HG02588 (cell line): ENCODE measurements around the gene RPS21.
"Not testable (repeated sequence)": the region's sequence is repeated elsewhere in the genome, so short reads cannot be mapped to it uniquely, and the experiment has no call there.

ENCODE experiments used
- ATAC-seq: cut with Tn5 transposase; IDR thresholded peaks from one replicate; pipeline ENCODE4 v1.9.1; 2021; ENCODE audit warnings: mild to moderate bottlenecking, moderate library complexity; ENCODE audit not compliant: unreplicated experiment

RPS21 gene

GRCh38 chr20:62363920-62364851 lies 22.7 kb upstream of the RPS21 start:
- ATAC-seq, result no peak

DNA sequence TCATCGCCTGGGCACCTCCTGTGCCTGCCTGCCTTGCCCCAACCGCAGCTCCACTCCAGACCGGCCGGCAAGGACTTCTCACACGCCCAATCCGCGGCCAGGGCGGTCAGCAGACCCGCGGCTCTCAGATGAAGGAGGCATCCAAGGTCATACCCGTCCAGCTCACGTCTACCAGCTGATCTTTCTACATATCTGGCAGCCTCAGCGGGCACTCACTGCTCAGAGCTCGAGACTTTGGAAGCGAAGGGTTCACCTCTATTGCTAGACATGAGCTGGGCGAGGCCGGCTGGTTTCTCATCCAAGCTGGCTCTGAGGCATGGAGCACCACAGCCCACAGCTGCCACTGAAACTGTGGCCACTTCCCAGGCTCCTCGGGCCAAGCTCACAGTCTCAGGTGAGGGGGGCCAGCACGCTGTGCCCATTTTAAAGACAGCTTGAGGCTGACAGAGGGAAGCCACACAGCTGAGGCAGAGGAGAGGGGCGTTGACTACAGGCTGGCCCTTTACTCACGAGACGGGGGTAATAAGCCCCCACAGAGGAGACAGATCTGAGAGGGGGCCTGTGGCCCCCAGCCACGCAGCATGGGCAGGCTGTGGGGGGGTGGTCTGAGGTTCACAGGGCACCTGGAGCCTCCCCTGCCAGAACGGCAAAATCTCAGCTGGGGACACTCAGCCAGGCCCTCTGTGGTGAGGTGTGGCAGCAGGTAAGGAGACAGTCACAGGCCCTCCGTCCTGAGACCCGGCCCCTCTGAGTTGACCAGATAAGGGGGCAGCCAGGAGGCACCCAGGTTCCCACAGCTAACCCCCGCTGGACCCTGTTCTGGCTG lies 21.8 kb upstream of the RPS21 start:
- no peak for ATAC-seq

GRCh38 chr20:62365814-62366369 lies 21.0 kb upstream of the RPS21 start:
- ATAC-seq, result no peak

GRCh38 chr20:62366370-62367135 lies 20.4 kb upstream of the RPS21 start:
- ATAC-seq, result no peak

- ATAC-seq, result no peak
These were observed 19.7 kb upstream of the RPS21 start, which contains the start of gene LAMA5 for GRCh38 chr20:62367136-62367632. Gene LAMA5, minus strand, starts transcription at chr20:62367312. Its CDS starts 67 bp downstream, at chr20:62367245.

- ATAC-seq, result no peak
These were observed 19.1 kb upstream of the RPS21 start for GRCh38 chr20:62367633-62368391.

DNA sequence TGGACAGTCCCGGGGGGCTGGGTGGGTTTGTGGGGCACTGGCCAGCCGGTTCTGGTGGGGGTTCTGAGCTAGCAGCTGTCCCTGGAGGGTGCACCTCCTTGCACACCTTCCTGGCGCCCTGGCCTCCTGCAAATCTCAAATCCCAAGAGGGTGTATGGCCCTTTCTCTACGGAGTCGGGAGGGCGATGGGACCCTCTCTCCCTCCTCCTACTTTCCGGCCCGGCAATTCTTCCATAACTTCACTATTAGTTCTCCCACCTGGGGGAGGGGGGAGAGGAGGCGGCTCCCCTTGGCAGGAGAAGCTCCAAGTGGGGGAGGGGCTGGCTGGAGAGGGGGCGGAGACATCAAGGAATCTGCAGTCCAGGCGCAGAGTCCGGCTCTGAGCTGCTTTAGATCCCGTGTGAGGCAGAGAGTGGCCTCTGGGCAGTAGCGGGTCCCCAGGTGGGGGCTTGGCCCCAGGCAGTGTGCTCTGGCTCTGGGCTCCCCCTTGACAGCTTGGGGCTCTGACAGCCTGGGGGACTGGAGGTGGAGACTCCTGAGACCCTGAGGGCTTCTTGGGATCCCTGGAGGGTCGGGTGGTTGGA lies 18.4 kb upstream of the RPS21 start:
- ATAC-seq, result no peak

GRCh38 chr20:62368976-62369814 lies 17.7 kb upstream of the RPS21 start:
- no peak for ATAC-seq

GRCh38 chr20:62369815-62370114 lies 17.1 kb upstream of the RPS21 start:
- ATAC-seq, result no peak

DNA sequence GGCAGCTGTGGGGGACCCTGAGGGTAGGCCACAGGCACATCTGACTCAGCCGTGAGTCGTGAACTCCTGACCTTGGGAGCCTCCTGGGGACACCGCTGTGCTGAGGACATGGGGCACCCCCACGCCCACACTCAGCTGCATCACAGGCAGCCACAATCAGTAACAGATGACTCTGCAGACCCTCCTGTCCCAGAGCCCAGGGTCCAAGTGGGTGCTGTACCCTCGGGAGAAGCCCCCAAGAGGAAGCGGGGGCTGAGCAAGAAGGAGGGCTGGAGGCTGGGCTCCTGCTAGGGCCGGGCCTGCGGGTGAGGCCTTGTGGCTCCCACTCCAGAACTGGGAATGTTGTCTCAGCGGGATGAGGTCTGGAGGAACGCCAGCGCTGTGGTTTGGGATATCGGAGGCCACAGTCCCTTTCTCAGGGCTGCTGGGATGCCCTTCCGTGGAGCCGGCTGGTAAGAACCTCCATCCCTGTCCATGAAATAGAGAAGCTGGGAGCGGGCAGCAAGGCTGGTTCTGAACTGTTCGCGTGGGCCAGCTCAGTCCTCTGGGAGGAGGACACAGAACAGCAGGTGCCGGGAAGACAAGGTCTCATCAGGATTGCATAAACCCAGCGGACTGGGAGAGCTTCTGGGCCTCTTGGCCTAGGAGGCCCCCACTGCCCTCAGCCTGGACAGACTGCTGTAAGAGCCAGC lies 16.6 kb upstream of the RPS21 start:
- no peak for ATAC-seq

- no peak for ATAC-seq
These were observed 15.9 kb upstream of the RPS21 start for GRCh38 chr20:62370807-62371587.

GRCh38 chr20:62371588-62372041 lies 15.3 kb upstream of the RPS21 start:
- no peak for ATAC-seq

DNA sequence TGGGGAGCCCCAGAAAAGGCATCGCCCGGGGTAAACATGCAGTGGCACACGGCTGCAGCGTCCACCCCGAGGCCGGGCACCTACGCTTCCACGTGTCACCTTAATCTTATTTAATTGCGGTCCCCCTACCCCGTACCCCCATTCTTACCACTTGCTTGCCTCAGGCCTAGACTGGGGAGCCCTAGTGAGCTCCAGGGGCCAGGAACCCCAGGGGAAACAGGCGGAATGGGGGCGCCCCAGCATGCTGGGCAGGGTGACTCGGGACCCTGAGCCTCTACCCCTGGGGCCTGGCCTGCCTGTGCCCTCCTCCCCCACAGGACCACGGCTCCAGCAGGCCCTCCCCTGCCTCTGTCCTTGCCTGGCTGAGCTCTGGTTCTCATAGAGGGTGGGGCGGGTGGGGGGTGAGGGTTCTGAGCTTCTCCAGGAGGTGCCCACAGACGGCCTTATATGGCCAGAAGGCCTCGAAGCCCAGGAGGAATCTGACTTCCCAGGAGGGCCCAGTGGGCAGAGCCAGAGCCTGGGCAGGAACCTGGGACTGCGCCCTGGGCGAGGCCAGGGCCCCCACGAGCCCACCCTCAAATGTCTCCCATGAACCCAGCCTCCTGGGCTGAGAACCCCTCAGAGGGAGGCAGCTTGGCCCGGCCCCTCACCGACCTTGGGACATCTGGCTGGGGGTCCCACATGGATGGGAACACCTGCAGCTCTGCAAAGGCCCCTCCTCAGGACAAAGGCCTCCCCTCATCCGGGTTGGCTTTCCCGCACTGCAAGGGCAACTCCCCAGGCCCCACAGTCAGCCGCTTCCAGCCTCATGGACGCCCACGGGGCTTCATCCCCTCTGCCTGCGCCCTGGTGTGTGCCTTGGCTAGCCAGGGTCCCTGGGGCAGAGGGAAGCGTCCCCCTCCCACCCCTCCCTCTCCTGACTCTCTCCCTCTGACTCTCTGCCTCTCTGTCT lies 14.6 kb upstream of the RPS21 start:
- ATAC-seq, result no peak

DNA sequence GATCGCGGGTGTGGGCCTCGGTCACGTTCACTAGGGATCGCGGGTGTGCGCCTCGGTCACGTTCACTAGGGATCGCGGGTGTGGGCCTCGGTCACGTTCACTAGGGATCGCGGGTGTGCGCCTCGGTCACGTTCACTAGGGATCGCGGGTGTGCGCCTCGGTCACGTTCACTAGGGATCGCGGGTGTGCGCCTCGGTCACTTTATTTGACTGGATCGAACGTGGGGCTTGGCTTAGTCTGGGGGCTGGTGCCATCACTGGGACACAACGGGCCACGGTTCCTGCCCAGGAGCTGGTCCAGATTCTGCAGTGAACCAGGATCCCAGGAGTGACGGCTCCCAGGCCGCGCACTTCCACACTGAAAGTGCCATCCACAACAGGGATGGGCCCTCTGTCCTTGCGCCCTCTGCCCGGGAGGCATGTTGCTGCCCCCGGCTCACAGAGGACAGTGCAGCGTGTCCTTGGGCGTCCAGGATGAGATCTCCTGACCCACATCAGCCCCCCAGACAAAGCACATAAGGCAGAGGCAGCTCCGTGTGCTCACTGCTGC lies 13.2 kb upstream of the RPS21 start:
- not testable (repeated sequence) for ATAC-seq

DNA sequence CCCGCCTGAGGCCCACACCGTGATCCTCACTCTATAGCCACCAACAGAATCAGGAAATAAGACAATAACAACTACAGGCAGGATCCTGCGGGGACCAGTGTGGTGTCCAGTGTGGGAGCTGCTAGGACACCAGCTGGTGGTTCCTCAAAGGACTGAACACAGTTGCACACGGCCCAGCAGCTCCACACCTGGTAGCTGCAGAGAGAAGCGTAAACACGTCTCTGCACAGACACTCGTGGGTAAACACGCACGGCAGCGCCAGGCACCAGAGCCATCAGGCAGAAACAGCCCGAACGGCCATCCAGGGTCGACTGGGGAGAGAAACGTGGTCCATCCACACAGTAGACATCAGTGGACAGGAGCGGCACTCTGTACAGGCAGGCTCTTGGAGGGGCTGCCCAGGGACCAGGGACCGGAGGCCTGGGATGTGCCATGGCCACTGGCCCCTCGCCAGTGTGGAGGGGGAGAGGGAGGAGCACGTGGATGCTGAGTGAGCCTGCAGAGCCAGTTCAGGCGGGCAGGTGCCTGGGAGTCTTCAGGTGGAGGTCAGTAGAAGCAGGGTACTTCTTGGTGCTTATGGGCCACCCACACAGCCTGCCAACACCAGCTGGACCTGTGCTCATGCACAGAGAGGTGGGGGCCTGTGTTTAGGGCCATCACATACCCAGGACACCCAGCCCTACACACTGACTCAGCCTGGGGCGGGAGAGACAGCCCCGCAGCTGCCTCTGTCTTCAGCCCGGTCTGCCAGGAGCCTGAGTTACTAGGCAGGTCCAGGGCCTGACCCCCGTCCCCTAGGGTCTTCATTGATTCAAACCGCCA lies 12.4 kb upstream of the RPS21 start:
- ATAC-seq, result no peak
